Ascending aorta (tissue), 2 donors: ENCODE data around the gene ABCF2. TPM values are rescaled to one million over a fixed set of nuclear protein-coding genes. Genes with fewer than 3 reads are reported as not detected.

Source experiments
- DNase-seq, 2 donors: peaks; one replicate each; pipeline ENCODE4 v3.0.0-alpha.2; 2019; ENCODE audit warnings: low spot score in 2 of 2
- H3K27ac ChIP-seq, 2 donors: fragments of 200-600 bp; sonication (generic); one replicate each; pipeline ENCODE4 v1.5.1; 2016 to 2017; ENCODE audit warnings: mild to moderate bottlenecking in 1 of 2
- H3K27me3 ChIP-seq: fragments of 200-600 bp; sonication (generic); one replicate; pipeline ENCODE4 v1.5.1; 2017
- H3K36me3 ChIP-seq, 2 donors: fragments of 200-600 bp; sonication (generic); one replicate each; pipeline ENCODE4 v1.5.1; 2016
- H3K4me1 ChIP-seq, 2 donors: fragments of 200-600 bp; sonication (generic); one replicate each; pipeline ENCODE4 v1.5.1; 2016 to 2017; ENCODE audit warnings: mild to moderate bottlenecking in 1 of 2
- H3K4me3 ChIP-seq, 2 donors: fragments of 200-600 bp; sonication (generic); one replicate each; pipeline ENCODE4 v1.5.1; 2016 to 2017; ENCODE audit warnings: mild to moderate bottlenecking in 1 of 2
- H3K9me3 ChIP-seq, 2 donors: fragments of 200-600 bp; sonication (generic); one replicate each; pipeline ENCODE4 v1.5.1; 2016
- CTCF ChIP-seq, 3 experiments: fragments of 200-600 bp in 2 of 3; fragments of 450-650 bp in 1 of 3; sonication (generic) in 2 of 3; IDR thresholded peaks; one replicate each; pipeline ENCODE4 v1.5.1; 2016 to 2019; ENCODE audit warnings: antibody characterized with exemption in 3 of 3, mild to moderate bottlenecking in 1 of 3, moderate library complexity in 1 of 3
- intact Hi-C: fragments of 100-400 bp; cut with DNase I; formaldehyde crosslinking; loops from one replicate; pipeline ENCODE4 v1.15.1; 2023
- total RNA-seq: library from RNA; depleted of rRNA; stranded (reverse); fragments of >200 nt; gene quantifications from one replicate; pipeline ENCODE4 v1.1.0, GENCODE V29; 2016

ABCF2 gene
- total RNA-seq, 1 donor from 2014 or later: 85.3 TPM

- Histone ChIP-seq H3K27me3 (no peaks in the 10 kb centered on the region), H3K27ac (no peak overlapping the region), H3K36me3 (no peaks in the 10 kb centered on the region), H3K4me1 (peaks cover 0 to 15% of the 10 kb centered on the region in 2 donors), H3K4me3 (no peak overlapping the region), H3K9me3 (no peaks in the 10 kb centered on the region)
- intact Hi-C loops: no loop called here
- TF ChIP-seq CTCF (IDR thresholded peaks at IDR 0.05): no peak
- no peak for DNase-seq
Observed at GRCh38 chr7:151256410-151257045, 29.5 kb upstream of the ABCF2 start.

- H3K4me3 ChIP-seq: no peak overlapping the region
- peaks cover 6 to 23% of the 10 kb centered on the region in 2 donors for H3K4me1 ChIP-seq
- H3K27me3 ChIP-seq: no peaks in the 10 kb centered on the region
- no peak overlapping the region for H3K27ac ChIP-seq
- H3K9me3 ChIP-seq: no peaks in the 10 kb centered on the region
- TF ChIP-seq CTCF (IDR thresholded peaks at IDR 0.05): no peak
- DNase-seq: no peak
- H3K36me3 ChIP-seq: no peaks in the 10 kb centered on the region
- intact Hi-C loops: no loop called here
Observed at GRCh38 chr7:151255390-151255789, 28.4 kb upstream of the ABCF2 start.

- Histone ChIP-seq H3K9me3 (no peaks in the 10 kb centered on the region), H3K4me3 (no peak overlapping the region), H3K27me3 (no peaks in the 10 kb centered on the region), H3K4me1 (peaks cover 11 to 28% of the 10 kb centered on the region in 2 donors), H3K27ac (peak overlapping the region in 1 of 2 donors; percentile 95), H3K36me3 (no peaks in the 10 kb centered on the region)
- intact Hi-C loops: no loop called here
- no peak for DNase-seq
- no peak for TF ChIP-seq CTCF (IDR thresholded peaks at IDR 0.05)
Observed at GRCh38 chr7:151254851-151255250, 27.8 kb upstream of the ABCF2 start.

- Histone ChIP-seq H3K27me3 (no peaks in the 10 kb centered on the region), H3K9me3 (no peaks in the 10 kb centered on the region), H3K4me1 (peaks cover 11 to 34% of the 10 kb centered on the region in 2 donors), H3K27ac (peak overlapping the region; percentile 94 to 95), H3K36me3 (no peaks in the 10 kb centered on the region), H3K4me3 (no peak overlapping the region)
- DNase-seq: no peak
- intact Hi-C loops: no loop called here
- no peak for TF ChIP-seq CTCF (IDR thresholded peaks at IDR 0.05)
Observed at GRCh38 chr7:151254316-151254715, 27.3 kb upstream of the ABCF2 start.

- H3K27ac ChIP-seq: peak overlapping the region; percentile 94 to 95
- H3K27me3 ChIP-seq: no peaks in the 10 kb centered on the region
- H3K4me3 ChIP-seq: peak overlapping the region in 1 of 2 donors; percentile 74
- no peaks in the 10 kb centered on the region for H3K36me3 ChIP-seq
- no peaks in the 10 kb centered on the region for H3K9me3 ChIP-seq
- H3K4me1 ChIP-seq: peaks cover 11 to 34% of the 10 kb centered on the region in 2 donors
- TF ChIP-seq CTCF (IDR thresholded peaks at IDR 0.05): no peak
- intact Hi-C loops: loop anchor here (1.0 kb wide), 1 partner anchor 50 kb away; no protein-coding TSS in a partner anchor
- peak in 1 of 2 donors; percentile 62 for DNase-seq
Observed at GRCh38 chr7:151252961-151253711, 26.1 kb upstream of the ABCF2 start.
